ENCODE results near the gene ZNF385A. TPM values are rescaled to one million over a fixed set of nuclear protein-coding genes. Genes with fewer than 3 reads are reported as not detected.
A peak's percentile ranks its signal among the peaks of the same experiment; 100 is the strongest.

The ZNF385A gene
- total RNA-seq, 4 donors from 2014 or later = 24.2 to 38.9 (median 29.3) TPM

GRCh38 chr12:54341378-54342300 lies 42.9 kb downstream of the ZNF385A start:
- TF ChIP-seq CTCF (IDR thresholded peaks at IDR 0.05) (no peak), POLR2A (IDR thresholded peaks at IDR 0.05) (no peak)
- Histone ChIP-seq H3K4me1 (peaks cover 29 to 32% of the 10 kb centered on the region in 2 donors), H3K4me3 (replicated peaks in 1 of 3) (no peak overlapping the region), H3K27me3 (no peaks in the 10 kb centered on the region), H3K36me3 (peaks cover 30 to 38% of the 10 kb centered on the region in 2 donors), H3K9me3 (no peaks in the 10 kb centered on the region), H3K27ac (no peak overlapping the region)
- WGBS, 2 donors = 80 to 83% methylated on average over 9 of the region's 9 CpGs
- no peak for DNase-seq
- intact Hi-C loops (cut with DNase I) = no loop called here

DNA sequence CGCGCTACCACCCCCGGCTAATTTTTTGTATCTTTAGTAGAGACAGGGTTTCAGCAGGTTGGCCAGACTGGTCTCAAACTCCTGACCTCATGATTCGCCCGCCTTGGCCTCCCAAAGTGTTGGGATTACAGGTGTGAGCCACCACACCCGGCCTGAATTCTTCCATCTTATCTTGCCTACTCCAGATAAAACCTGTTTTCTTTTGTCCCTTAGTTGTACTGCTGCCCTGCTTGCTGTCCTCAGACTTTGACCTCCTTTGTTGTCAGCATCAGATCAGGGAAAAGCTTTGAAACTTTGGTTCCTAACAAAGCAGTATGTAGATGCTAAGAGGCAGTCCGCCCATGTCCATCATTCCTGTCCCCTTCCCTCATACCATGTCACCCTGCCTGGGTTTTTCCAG lies 43.7 kb downstream of the ZNF385A start:
- no peaks in the 10 kb centered on the region for H3K27me3 ChIP-seq
- TF ChIP-seq CTCF (IDR thresholded peaks at IDR 0.05) (no peak), POLR2A (IDR thresholded peaks at IDR 0.05) (no peak)
- no peaks in the 10 kb centered on the region for H3K9me3 ChIP-seq
- H3K36me3 ChIP-seq = peaks cover 27 to 32% of the 10 kb centered on the region in 2 donors
- no peak for DNase-seq
- intact Hi-C loops (cut with DNase I) = no loop called here
- H3K27ac ChIP-seq = no peak overlapping the region
- WGBS, 2 donors = 94 to 95% methylated on average over 7 of the region's 7 CpGs
- peaks cover 32 to 40% of the 10 kb centered on the region in 2 donors for H3K4me1 ChIP-seq
- H3K4me3 ChIP-seq (replicated peaks in 1 of 3) = no peak overlapping the region

DNA sequence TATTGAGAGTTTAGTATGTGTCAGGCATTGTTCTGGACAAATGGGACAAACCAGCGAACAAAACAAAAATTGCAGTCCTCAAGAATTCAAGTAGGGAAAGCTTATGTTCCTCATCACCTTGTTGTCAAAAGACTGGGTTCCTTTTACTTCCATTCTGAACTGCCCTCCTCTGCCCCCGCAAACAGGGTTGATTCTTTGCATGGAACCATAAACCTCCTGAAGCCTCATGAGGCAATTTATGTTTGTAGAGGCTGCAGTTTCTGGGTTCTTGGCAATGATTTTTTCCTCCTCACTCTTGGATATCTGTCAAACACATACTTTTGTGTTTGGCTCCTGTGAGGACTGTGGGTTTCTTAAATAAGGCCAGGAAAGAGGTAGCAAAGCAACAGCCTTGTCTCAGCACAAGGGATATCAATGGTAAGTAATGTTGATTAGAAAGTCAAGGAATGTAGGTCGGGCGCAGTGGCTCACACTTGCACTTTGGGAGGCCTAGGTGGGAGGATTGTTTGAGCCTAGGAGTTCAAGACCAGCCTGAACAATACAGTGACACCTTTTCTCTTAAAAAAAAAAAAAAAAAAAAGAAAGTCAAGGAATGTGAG lies 45.7 kb downstream of the ZNF385A start:
- TF ChIP-seq POLR2A (IDR thresholded peaks at IDR 0.05) = no peak
- no peak for TF ChIP-seq CTCF (IDR thresholded peaks at IDR 0.05)
- H3K27me3 ChIP-seq = no peaks in the 10 kb centered on the region
- intact Hi-C loops (cut with DNase I) = no loop called here
- no peak for DNase-seq
- 67 to 71% methylated on average over 4 of the region's 4 CpGs for WGBS, 2 donors
- no peak overlapping the region for H3K4me3 ChIP-seq (replicated peaks in 1 of 3)
- H3K9me3 ChIP-seq = no peaks in the 10 kb centered on the region
- peaks cover 41 to 52% of the 10 kb centered on the region in 2 donors for H3K4me1 ChIP-seq
- peaks cover 16 to 23% of the 10 kb centered on the region in 2 donors for H3K36me3 ChIP-seq
- H3K27ac ChIP-seq = peak overlapping the region in 2 of 3 donors; percentile 47 to 66

- Histone ChIP-seq H3K4me1 (peaks cover 41 to 52% of the 10 kb centered on the region in 2 donors), H3K36me3 (peaks cover 14 to 18% of the 10 kb centered on the region in 2 donors), H3K4me3 (replicated peaks in 1 of 3) (no peak overlapping the region), H3K27ac (peak overlapping the region; percentile 28 to 66 (median 47)), H3K9me3 (no peaks in the 10 kb centered on the region), H3K27me3 (no peaks in the 10 kb centered on the region)
- 57 to 61% methylated on average over 3 of the region's 3 CpGs for WGBS, 2 donors
- peak in 1 of 2 donors; percentile 32 for DNase-seq
- TF ChIP-seq CTCF (IDR thresholded peaks at IDR 0.05) (no peak), POLR2A (IDR thresholded peaks at IDR 0.05) (no peak)
- intact Hi-C loops (cut with DNase I) = no loop called here
These were observed 46.5 kb downstream of the ZNF385A start for GRCh38 chr12:54337854-54338650.

Measured in thyroid gland (tissue), 4 donors.